DMS53 treated with DMSO at 0.1 percent for 48 hours (cell line): ENCODE measurements around the gene PAK6.

Experiments
- DNase-seq: peaks from one replicate; lab custom pipeline; 2025; ENCODE audit not compliant: unreplicated experiment; lab: John Stamatoyannopoulos, UW

Gene PAK6

GRCh38 chr15:40255033-40255432, 16.2 kb downstream of the PAK6 start:
- no peak for DNase-seq

GRCh38 chr15:40256638-40257235, 17.9 kb downstream of the PAK6 start:
- no peak for DNase-seq

DNA sequence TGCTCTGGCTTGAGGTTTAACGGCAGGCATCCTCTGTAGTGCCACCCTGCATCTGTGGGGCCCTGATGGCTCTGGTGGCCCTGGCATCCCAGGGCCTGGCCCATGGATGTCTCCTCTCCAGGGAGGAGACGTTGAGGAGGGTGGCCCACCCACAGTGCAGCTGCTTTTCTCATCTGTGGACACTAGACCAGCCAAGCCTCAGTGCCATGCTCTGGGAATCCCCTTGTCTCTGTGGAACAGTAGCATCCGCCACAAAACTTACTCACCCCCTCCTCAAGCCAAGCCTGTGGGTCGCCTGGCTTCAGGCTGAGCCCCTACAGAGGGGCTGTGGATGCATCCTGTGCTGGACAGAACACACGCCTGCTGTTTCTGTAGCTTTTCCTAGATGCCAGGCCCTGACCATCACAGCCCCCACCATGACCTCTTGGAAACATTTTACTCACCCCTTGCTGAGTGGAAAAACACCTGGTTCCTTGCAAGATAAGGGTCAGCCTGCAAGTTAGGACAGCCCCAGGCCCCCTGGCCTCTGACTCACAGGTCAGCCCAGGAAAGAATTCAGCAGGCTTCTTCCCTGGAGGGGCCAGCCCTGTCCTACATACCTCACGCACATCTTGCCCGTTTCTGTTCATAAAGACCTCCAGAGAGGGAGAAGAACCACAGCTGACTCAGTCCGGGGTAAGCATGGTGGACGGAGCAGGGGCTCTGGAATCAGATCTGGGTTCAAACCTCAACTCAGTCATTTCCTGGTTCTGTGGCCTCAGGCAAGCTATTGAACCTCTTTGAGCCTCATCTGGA, 19.0 kb downstream of the PAK6 start:
- DNase-seq, result no peak

GRCh38 chr15:40258544-40258943, 19.7 kb downstream of the PAK6 start:
- DNase-seq, result no peak

GRCh38 chr15:40259021-40259420, 20.2 kb downstream of the PAK6 start:
- no peak for DNase-seq

- no peak for DNase-seq
Observed at GRCh38 chr15:40263024-40263754, 24.3 kb downstream of the PAK6 start.

- no peak for DNase-seq
Observed at GRCh38 chr15:40264321-40265153, 25.7 kb downstream of the PAK6 start.

GRCh38 chr15:40265355-40265754, 26.5 kb downstream of the PAK6 start:
- DNase-seq, result no peak

DNA sequence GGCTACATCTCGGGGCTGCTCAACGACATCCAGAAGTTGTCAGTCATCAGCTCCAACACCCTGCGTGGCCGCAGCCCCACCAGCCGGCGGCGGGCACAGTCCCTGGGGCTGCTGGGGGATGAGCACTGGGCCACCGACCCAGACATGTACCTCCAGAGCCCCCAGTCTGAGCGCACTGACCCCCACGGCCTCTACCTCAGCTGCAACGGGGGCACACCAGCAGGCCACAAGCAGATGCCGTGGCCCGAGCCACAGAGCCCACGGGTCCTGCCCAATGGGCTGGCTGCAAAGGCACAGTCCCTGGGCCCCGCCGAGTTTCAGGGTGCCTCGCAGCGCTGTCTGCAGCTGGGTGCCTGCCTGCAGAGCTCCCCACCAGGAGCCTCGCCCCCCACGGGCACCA, 27.0 kb downstream of the PAK6 start:
- no peak for DNase-seq

- no peak for DNase-seq
Observed at GRCh38 chr15:40266828-40267304, 28.0 kb downstream of the PAK6 start.

DNA sequence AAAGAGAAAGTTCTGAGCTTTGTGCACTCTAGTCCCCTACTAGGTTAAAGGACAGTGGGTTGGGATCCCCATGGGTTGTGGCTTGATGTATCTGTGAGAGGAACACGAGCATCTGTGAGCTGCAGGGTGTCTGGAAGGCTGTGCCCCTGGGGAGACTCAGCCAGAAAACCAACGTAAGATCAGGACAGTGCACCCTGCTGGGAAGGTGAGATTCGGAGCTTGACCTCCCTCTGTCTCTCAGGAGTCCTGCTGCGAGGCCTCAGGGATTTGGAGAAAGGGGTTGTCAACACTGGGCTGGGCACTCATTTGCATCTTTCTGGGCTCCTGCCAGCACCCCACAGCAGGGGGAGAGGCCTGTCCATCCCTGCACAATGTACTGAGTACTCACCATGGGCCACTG, 28.8 kb downstream of the PAK6 start:
- no peak for DNase-seq

- no peak for DNase-seq
Observed at GRCh38 chr15:40269604-40270003, 30.7 kb downstream of the PAK6 start.

DNA sequence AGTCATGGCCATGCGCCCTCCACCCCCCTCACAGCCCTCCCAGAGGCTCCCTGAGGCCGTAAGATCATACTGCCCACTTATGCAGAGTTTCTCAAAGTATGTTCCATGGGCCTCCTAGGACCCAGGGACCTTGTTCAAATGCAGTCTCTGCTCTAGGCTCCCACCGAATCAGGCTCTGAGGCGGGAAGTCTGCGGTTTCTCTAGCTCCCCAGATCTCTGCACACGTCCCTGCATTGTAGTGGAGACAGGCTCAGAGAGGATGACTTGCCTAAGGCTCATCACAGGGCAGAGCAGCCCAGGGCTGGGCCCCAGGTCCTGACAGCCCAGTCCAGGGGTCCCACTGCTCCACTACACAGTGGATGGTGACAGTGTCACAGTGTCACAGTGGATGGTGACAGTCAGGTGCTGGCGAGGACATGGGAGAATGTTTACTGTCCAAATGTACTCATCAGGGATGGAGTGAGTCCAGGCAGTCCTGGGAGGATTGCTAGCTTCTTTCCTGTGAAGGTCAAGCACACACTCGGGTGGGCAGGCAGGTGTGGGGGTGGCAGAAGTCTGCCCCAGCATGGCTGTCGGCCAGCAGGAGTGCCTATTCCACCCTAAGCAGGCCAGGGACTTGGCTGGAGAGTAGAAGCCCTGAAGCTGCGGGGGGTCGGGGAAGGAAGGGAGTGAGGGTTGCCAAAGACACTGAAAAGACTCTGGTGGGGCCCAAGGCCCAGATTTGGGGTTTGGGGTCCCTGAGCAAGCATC, 31.6 kb downstream of the PAK6 start:
- no peak for DNase-seq

GRCh38 chr15:40271685-40272484, 33.0 kb downstream of the PAK6 start:
- DNase-seq, result no peak

GRCh38 chr15:40272485-40273056, 33.7 kb downstream of the PAK6 start:
- DNase-seq, result no peak

- no peak for DNase-seq
Observed at GRCh38 chr15:40273428-40273827, 34.6 kb downstream of the PAK6 start.

DNA sequence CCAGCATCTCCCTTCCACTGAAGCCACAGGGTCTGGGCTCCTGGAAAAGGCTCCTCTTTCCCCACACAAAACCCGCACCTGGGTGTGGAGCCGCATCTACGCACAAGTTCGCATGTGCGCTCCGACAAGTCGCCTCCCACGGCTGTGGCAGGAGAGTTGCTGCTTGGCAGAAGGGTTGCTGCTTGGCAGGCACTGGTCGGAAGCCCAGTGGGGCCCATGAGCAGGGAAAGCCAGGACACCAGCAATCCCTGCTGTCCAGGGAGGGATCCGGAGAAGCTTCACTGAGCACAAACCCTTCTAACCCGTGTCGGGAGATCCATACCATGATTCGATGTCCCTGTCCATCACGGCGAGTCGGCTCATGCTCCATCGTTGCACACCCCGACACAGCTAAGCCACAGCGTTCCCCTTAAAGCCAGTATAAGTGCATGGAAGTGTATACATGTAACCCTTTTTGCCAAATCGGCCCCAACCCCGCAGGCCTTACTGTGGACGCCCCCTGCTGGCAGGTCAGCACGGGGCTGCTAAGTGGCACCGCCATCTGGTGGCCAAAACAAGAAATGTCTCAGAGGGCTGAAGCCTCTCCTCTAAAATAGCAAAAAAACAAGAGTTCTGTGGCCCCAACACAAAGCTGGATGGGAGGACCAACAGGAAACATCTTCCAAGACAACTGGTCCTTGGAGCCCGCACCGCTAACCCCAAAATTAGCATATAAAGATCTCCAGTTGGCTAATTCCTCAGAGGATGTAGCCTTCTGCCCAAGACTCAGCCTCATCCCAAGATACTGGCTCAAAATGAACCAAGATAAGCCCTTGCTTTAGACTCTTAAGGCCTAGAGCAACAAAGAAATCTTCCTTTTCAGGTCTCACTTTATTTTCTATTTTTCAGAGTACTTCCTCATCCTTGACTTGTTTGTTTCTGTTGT, 35.7 kb downstream of the PAK6 start:
- peak; percentile 73 for DNase-seq

DNA sequence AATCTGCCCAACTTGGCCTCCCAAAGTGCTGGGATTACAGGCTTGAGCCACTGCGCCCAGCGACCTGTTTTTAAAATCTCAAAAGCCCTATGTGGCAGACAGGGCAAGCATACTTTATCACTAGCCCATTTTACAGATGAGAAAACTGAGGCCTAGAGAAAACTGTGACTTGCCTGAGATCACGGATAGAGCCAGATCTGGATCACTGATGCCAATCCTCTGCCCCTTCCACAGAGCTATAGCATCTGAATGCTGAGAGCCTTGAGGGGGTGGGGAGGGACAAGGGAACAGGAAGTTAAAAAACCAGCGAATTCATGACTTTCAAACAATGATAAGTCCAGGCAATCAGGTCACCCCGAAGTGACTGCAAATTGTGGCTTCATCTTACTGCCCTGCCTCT, 36.7 kb downstream of the PAK6 start:
- no peak for DNase-seq
